Measurements from ENCODE around the gene RASGRP1. TPM values are rescaled to one million over a fixed set of nuclear protein-coding genes. Genes with fewer than 3 reads are reported as not detected.

The RASGRP1 gene
- 1 to 10 TPM in 3 of 9 donors, under 1 TPM in 6; 0.28 to 2.8 (median 0.78) TPM for total RNA-seq
- polyA plus RNA-seq: under 1 TPM; 0.13 to 0.42 (median 0.16) TPM
- long read RNA-seq, donor 1: 0 reads
- long read RNA-seq, donor 2: 0 reads
- long read RNA-seq, donor 3: 0 reads
- long read RNA-seq, donor 4: 0 reads
- long read RNA-seq, donor 5, full-length matches to known transcripts: 1 of 2 reads
- long read RNA-seq, donor 5, partial matches to known transcripts: 0 of 2 reads
- long read RNA-seq, donor 5, other reads (novel, unspliced or antisense): 1 of 2 reads
- long read RNA-seq, donor 6, partial matches to known transcripts: 0 of 2 reads
- long read RNA-seq, donor 6, other reads (novel, unspliced or antisense): 2 of 2 reads
- long read RNA-seq, donor 7: 0 reads
- long read RNA-seq, donor 8: 0 reads
- long read RNA-seq, donor 9: 0 reads
- long read RNA-seq, donor 10: 0 reads

GRCh38 chr15:38564557-38565286 is at the start of gene RASGRP1:
TSS of gene RASGRP1 (minus strand) at chr15:38564814. CDS start at chr15:38564628, 186 bp downstream.
- Histone ChIP-seq H3K4me3 (peak within 1 kb of the TSS in 3 of 4 donors; percentile 4 to 70 (median 57)), H3K9me3 (replicated peaks in 1 of 3) (no peaks in the 10 kb centered on the region), H3K27ac (no peak within 1 kb of the TSS), H3K36me3 (replicated peaks in 1 of 2) (no peaks in the 10 kb centered on the region), H3K27me3 (peaks cover 10% of the 10 kb centered on the region), H3K4me1 (replicated peaks in 1 of 2) (peaks cover 0 to 12% of the 10 kb centered on the region in 2 donors)
- TF ChIP-seq POLR2A (IDR thresholded peaks at IDR 0.05) (no peak), CTCF (IDR thresholded peaks at IDR 0.05) (peak in 2 of 6 experiments; percentile 19 to 34)
- peak in 6 of 7 donors; percentile 39 to 58 (median 46) for DNase-seq
- intact Hi-C loops (cut with DNase I): loop anchor here (5.0 to 10.0 kb wide), 2 partner anchors 110 to 118 kb away; no protein-coding TSS in a partner anchor
- 1 to 18% (median 3%) methylated on average over 9 to 85 of the region's 85 CpGs for WGBS, 4 donors

GRCh38 chr15:38613085-38613484 is 48.5 kb upstream of the RASGRP1 start:
- Histone ChIP-seq H3K27ac (no peak overlapping the region), H3K9me3 (replicated peaks in 1 of 3) (no peaks in the 10 kb centered on the region), H3K36me3 (replicated peaks in 1 of 2) (no peaks in the 10 kb centered on the region), H3K4me3 (no peak overlapping the region), H3K27me3 (no peaks in the 10 kb centered on the region), H3K4me1 (replicated peaks in 1 of 2) (no peaks in the 10 kb centered on the region)
- no peak for DNase-seq
- TF ChIP-seq CTCF (IDR thresholded peaks at IDR 0.05) (no peak), POLR2A (IDR thresholded peaks at IDR 0.05) (no peak)
- intact Hi-C loops (cut with DNase I): no loop called here
- 75 to 81% (median 78%) methylated on average over 3 of the region's 3 CpGs for WGBS, 4 donors

- Histone ChIP-seq H3K36me3 (replicated peaks in 1 of 2) (no peaks in the 10 kb centered on the region), H3K9me3 (replicated peaks in 1 of 3) (no peaks in the 10 kb centered on the region), H3K4me3 (no peak overlapping the region), H3K27me3 (no peaks in the 10 kb centered on the region), H3K27ac (no peak overlapping the region), H3K4me1 (replicated peaks in 1 of 2) (no peaks in the 10 kb centered on the region)
- no peak for DNase-seq
- TF ChIP-seq CTCF (IDR thresholded peaks at IDR 0.05): no peak
- no peak for TF ChIP-seq POLR2A (IDR thresholded peaks at IDR 0.05)
- 72 to 87% (median 83%) methylated on average over 6 of the region's 6 CpGs for WGBS, 4 donors
- intact Hi-C loops (cut with DNase I): no loop called here
Observed at GRCh38 chr15:38612159-38612863, 47.7 kb upstream of the RASGRP1 start.

GRCh38 chr15:38611228-38611627 is 46.6 kb upstream of the RASGRP1 start:
- DNase-seq: no peak
- no peaks in the 10 kb centered on the region for H3K36me3 ChIP-seq (replicated peaks in 1 of 2)
- no peaks in the 10 kb centered on the region for H3K9me3 ChIP-seq (replicated peaks in 1 of 3)
- H3K27me3 ChIP-seq: no peaks in the 10 kb centered on the region
- H3K4me3 ChIP-seq: no peak overlapping the region
- no peak overlapping the region for H3K27ac ChIP-seq
- no peaks in the 10 kb centered on the region for H3K4me1 ChIP-seq (replicated peaks in 1 of 2)
- intact Hi-C loops (cut with DNase I): no loop called here
- no peak for TF ChIP-seq POLR2A (IDR thresholded peaks at IDR 0.05)
- TF ChIP-seq CTCF (IDR thresholded peaks at IDR 0.05): no peak
- 61 to 83% (median 77%) methylated on average over 4 of the region's 4 CpGs for WGBS, 4 donors
